Measurements from ENCODE around the gene FKBP7. TPM values are rescaled to one million over a fixed set of nuclear protein-coding genes. Genes with fewer than 3 reads are reported as not detected.
A peak's percentile ranks its signal among the peaks of the same experiment; 100 is the strongest.

Gene FKBP7
- total RNA-seq, 1 donor from 2014 or later: 47.0 TPM

GRCh38 chr2:178419123-178419522, 59.3 kb downstream of the FKBP7 start:
- peaks cover 14% of the 10 kb centered on the region for H3K4me1 Mint-ChIP-seq
- no peak for TF ChIP-seq EZH2 (IDR thresholded peaks at IDR 0.05)
- peak; percentile 17 for TF ChIP-seq CTCF (IDR thresholded peaks at IDR 0.05)
- no peaks in the 10 kb centered on the region for H3K27me3 Mint-ChIP-seq (ENCODE audit: insufficient read depth, low read depth)
- Histone ChIP-seq H3K4me3 (no peak overlapping the region), H3K36me3 (peaks cover 3% of the 10 kb centered on the region), H3F3A (ENCODE audit: low read depth) (peaks cover 1% of the 10 kb centered on the region), H2AFZ (replicated peaks) (no peak overlapping the region), H3K79me2 (ENCODE audit: low read depth) (peaks cover 16% of the 10 kb centered on the region), H3K27ac (no peak overlapping the region), H3K4me1 (peaks cover 4% of the 10 kb centered on the region), H4K20me1 (ENCODE audit: low read depth) (no peaks in the 10 kb centered on the region), H3K4me2 (no peak overlapping the region), H3K27me3 (no peaks in the 10 kb centered on the region), H3K9ac (no peak overlapping the region), H3K9me3 (ENCODE audit: low read depth) (no peaks in the 10 kb centered on the region)
- DNase-seq (ENCODE audit: low spot score): no peak
- no peak overlapping the region for H3K4me3 Mint-ChIP-seq
- no peak overlapping the region for H3K27ac Mint-ChIP-seq
- H3K36me3 Mint-ChIP-seq: peaks cover 3% of the 10 kb centered on the region
- H3K9me3 Mint-ChIP-seq: no peaks in the 10 kb centered on the region

DNA sequence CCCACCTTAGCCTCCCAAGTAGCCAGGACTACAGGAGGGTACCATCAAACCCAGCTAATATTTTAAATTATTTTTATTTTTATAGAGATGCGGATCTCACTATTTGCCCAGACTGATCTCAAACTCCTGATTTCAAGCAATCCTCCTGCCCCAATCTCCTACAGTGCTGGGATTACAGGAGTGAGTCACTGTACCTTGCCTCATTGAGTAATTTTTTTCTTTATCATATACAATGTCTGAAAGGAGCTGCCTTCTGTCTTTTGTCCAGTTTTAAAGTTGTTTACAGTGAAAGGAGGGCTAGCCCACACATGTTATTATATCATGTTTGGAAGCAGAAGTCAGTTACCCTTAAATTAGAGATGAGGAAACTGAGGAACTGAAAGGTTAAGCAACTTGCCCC, 60.0 kb downstream of the FKBP7 start:
- Histone ChIP-seq H3K9me3 (ENCODE audit: low read depth) (no peaks in the 10 kb centered on the region), H3K27ac (no peak overlapping the region), H3K79me2 (ENCODE audit: low read depth) (peaks cover 9% of the 10 kb centered on the region), H3K36me3 (peaks cover 3% of the 10 kb centered on the region), H3K27me3 (no peaks in the 10 kb centered on the region), H3K4me3 (no peak overlapping the region), H3K4me1 (peaks cover 4% of the 10 kb centered on the region), H3K9ac (no peak overlapping the region), H4K20me1 (ENCODE audit: low read depth) (no peaks in the 10 kb centered on the region), H3F3A (ENCODE audit: low read depth) (peaks cover 6% of the 10 kb centered on the region), H2AFZ (replicated peaks) (no peak overlapping the region), H3K4me2 (no peak overlapping the region)
- H3K36me3 Mint-ChIP-seq: peaks cover 3% of the 10 kb centered on the region
- no peaks in the 10 kb centered on the region for H3K9me3 Mint-ChIP-seq
- TF ChIP-seq EZH2 (IDR thresholded peaks at IDR 0.05) (no peak), CTCF (IDR thresholded peaks at IDR 0.05) (no peak), EZH2phosphoT487 (IDR thresholded peaks at IDR 0.05) (no peak)
- H3K27me3 Mint-ChIP-seq (ENCODE audit: insufficient read depth, low read depth): peaks cover 2% of the 10 kb centered on the region
- DNase-seq (ENCODE audit: low spot score): no peak
- H3K4me1 Mint-ChIP-seq: peaks cover 17% of the 10 kb centered on the region
- H3K27ac Mint-ChIP-seq: no peak overlapping the region
- no peak overlapping the region for H3K4me3 Mint-ChIP-seq

GRCh38 chr2:178417916-178418315, 60.5 kb downstream of the FKBP7 start:
- peaks cover 17% of the 10 kb centered on the region for H3K4me1 Mint-ChIP-seq
- Histone ChIP-seq H3K79me2 (ENCODE audit: low read depth) (peaks cover 9% of the 10 kb centered on the region), H3K27ac (no peak overlapping the region)

More at GRCh38 chr2:178417916-178418315, 60.5 kb downstream of the FKBP7 start:
- Histone ChIP-seq H4K20me1 (ENCODE audit: low read depth) (no peaks in the 10 kb centered on the region), H3K4me1 (peaks cover 4% of the 10 kb centered on the region), H3F3A (ENCODE audit: low read depth) (peaks cover 6% of the 10 kb centered on the region), H2AFZ (replicated peaks) (no peak overlapping the region), H3K9me3 (ENCODE audit: low read depth) (no peaks in the 10 kb centered on the region), H3K4me3 (no peak overlapping the region), H3K27me3 (no peaks in the 10 kb centered on the region), H3K4me2 (no peak overlapping the region), H3K36me3 (peaks cover 3% of the 10 kb centered on the region), H3K9ac (no peak overlapping the region)
- TF ChIP-seq EZH2 (IDR thresholded peaks at IDR 0.05) (no peak), CTCF (IDR thresholded peaks at IDR 0.05) (no peak), EZH2phosphoT487 (IDR thresholded peaks at IDR 0.05) (no peak)
- Mint-ChIP-seq H3K27ac (no peak overlapping the region), H3K4me3 (no peak overlapping the region), H3K36me3 (peaks cover 3% of the 10 kb centered on the region), H3K27me3 (ENCODE audit: insufficient read depth, low read depth) (peaks cover 3% of the 10 kb centered on the region), H3K9me3 (no peaks in the 10 kb centered on the region)
- DNase-seq (ENCODE audit: low spot score): no peak

All from neural progenitor cell (in vitro differentiated cells).